Stomach (tissue), 9 donors: ENCODE results near the gene PGGT1B. TPM values are rescaled to one million over a fixed set of nuclear protein-coding genes. Genes with fewer than 3 reads are reported as not detected.

Experiments used
- DNase-seq, 2 donors: peaks; one replicate each; pipeline versions ENCODE4 v3.0.0 to v3.0.0-alpha.2; 2013 to 2019
- H3K27ac ChIP-seq, 5 donors: fragments of 200-600 bp in 4 of 5; sonication (generic) in 4 of 5; one replicate each; pipeline ENCODE4 v1.5.1; 2013 to 2019; ENCODE audit warnings: mild to moderate bottlenecking in 1 of 5, moderate library complexity in 1 of 5
- H3K27me3 ChIP-seq, 3 donors: fragments of 200-600 bp; sonication (generic); one replicate each; pipeline ENCODE4 v1.5.1; 2017 to 2019; ENCODE audit warnings: mixed run types in 1 of 3
- H3K36me3 ChIP-seq, 4 donors: fragments of 200-600 bp; sonication (generic); 1 replicate in 3 of 4; 2 replicates in 1 of 4; pipeline ENCODE4 v1.5.1; 2016 to 2019
- H3K4me1 ChIP-seq, 4 donors: fragments of 200-600 bp; sonication (generic); one replicate each; pipeline ENCODE4 v1.5.1; 2016 to 2019
- H3K4me3 ChIP-seq, 4 donors: fragments of 200-600 bp; sonication (generic) in 3 of 4; one replicate each; pipeline ENCODE4 v1.5.1; 2016 to 2019; ENCODE audit warnings: mild to moderate bottlenecking in 1 of 4
- H3K9me3 ChIP-seq, 4 donors: fragments of 200-600 bp; sonication (generic); one replicate each; pipeline ENCODE4 v1.5.1; 2016 to 2019
- EP300 ChIP-seq: sonication (generic); formaldehyde crosslinking; IDR thresholded peaks from one replicate; pipeline ENCODE4 v1.6.1; 2017; ENCODE audit warnings: antibody characterized with exemption
- POLR2A ChIP-seq, 4 donors: fragments of 450-650 bp; IDR thresholded peaks; one replicate each; pipeline ENCODE4 v1.6.1; 2016; ENCODE audit warnings: antibody characterized with exemption in 4 of 4, control low read depth in 2 of 4, mild to moderate bottlenecking in 1 of 4, moderate library complexity in 1 of 4
- POLR2AphosphoS5 ChIP-seq, 3 donors: sonication (generic); formaldehyde crosslinking; IDR thresholded peaks; one replicate each; pipeline ENCODE4 v1.6.1; 2016; ENCODE audit warnings: antibody characterized with exemption in 3 of 3
- whole genome bisulfite sequencing, 5 donors: extraction: QIAGEN DNeasy Blood & Tissue Kit in 3 of 5; methylation state at CpG; one replicate each; pipeline versions ENCODE4 v1.1.5 to v1.1.7; 2013 to 2018; 5-methylcytosine and 5-hydroxymethylcytosine counted together
- intact Hi-C: fragments of 100-400 bp; cut with DNase I; formaldehyde crosslinking; loops from one replicate; pipeline ENCODE4 v1.15.1; 2023; ENCODE audit warnings: low total_unique reads
- polyA plus RNA-seq, 3 donors: library from polyadenylated mRNA; stranded (reverse); fragments of 200-250 nt; gene quantifications; one replicate each; pipeline ENCODE4 v1.2.3, GENCODE V29; 2013
- small RNA-seq, 4 donors: library from RNA; depleted of rRNA; stranded (forward); fragments of <200 nt; gene quantifications; one replicate each; pipeline ENCODE3, GENCODE V24; 2016
- total RNA-seq, 5 donors: library from RNA; depleted of rRNA; stranded (reverse); fragments of >200 nt; gene quantifications; one replicate each; pipeline versions ENCODE4 v1.1.0 to v1.2.3, GENCODE V29; 2014 to 2016
- TF ChIP-seq, protein P1 (sequence below), 7 experiments: fragments of 450-650 bp in 4 of 7; fragments of 200-600 bp in 3 of 7; sonication (generic) in 3 of 7; IDR thresholded peaks; one replicate each; pipeline ENCODE4 v1.5.1; 2016 to 2019; ENCODE audit warnings: antibody characterized with exemption in 7 of 7, control low read depth in 2 of 7, mild to moderate bottlenecking in 1 of 7
- donor health status: healthy with polysubstance abuse.
- donor health status: Bipolar disorder and iron deficiency.
- donor health status: healthy.

The PGGT1B gene
- total and polyA plus RNA-seq, 8 donors = 2.4 to 62.5 (median 5.0) TPM

DNA sequence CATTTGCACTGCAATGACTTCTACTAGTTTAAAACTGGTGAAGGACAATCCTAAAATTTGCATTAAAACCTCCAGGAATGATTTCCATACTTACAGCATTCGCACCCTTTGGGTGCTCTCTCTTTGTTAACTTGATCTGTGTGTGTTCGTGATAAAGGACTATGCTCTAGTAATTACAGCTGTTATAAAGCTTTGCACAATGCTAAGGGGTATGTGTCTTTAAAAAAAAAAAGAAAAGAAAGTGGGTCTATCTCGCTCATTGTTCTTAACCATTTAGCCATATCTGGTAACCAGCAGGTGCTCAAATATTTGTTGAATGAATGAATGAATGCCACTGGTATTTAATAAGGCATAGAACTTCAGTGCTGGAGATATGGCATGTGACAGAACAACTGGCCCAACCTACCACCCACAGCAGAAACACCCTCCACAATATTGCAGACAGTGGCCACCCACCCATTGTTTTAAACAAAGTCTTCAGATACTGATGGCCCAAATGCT is 101.7 kb downstream of the PGGT1B start:
- H3K4me1 ChIP-seq = no peaks in the 10 kb centered on the region
- no peak overlapping the region for H3K4me3 ChIP-seq
- WGBS, 5 donors = 32 to 65% (median 47%) methylated on average over 3 of the region's 3 CpGs
- TF ChIP-seq, protein P1, sequence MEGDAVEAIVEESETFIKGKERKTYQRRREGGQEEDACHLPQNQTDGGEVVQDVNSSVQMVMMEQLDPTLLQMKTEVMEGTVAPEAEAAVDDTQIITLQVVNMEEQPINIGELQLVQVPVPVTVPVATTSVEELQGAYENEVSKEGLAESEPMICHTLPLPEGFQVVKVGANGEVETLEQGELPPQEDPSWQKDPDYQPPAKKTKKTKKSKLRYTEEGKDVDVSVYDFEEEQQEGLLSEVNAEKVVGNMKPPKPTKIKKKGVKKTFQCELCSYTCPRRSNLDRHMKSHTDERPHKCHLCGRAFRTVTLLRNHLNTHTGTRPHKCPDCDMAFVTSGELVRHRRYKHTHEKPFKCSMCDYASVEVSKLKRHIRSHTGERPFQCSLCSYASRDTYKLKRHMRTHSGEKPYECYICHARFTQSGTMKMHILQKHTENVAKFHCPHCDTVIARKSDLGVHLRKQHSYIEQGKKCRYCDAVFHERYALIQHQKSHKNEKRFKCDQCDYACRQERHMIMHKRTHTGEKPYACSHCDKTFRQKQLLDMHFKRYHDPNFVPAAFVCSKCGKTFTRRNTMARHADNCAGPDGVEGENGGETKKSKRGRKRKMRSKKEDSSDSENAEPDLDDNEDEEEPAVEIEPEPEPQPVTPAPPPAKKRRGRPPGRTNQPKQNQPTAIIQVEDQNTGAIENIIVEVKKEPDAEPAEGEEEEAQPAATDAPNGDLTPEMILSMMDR (IDR thresholded peaks at IDR 0.05) = no peak
- TF ChIP-seq POLR2AphosphoS5 (IDR thresholded peaks at IDR 0.05) = no peak
- TF ChIP-seq POLR2A (IDR thresholded peaks at IDR 0.05) = no peak
- TF ChIP-seq EP300 = no peak
- DNase-seq = peak in 1 of 2 donors; percentile 16
- H3K27ac ChIP-seq = no peak overlapping the region
- H3K27me3 ChIP-seq = peaks cover 0 to 15% (median 0%) of the 10 kb centered on the region in 3 donors
- intact Hi-C loops = no loop called here
- H3K36me3 ChIP-seq = peaks cover 0 to 4% (median 0%) of the 10 kb centered on the region in 4 donors
- H3K9me3 ChIP-seq = peaks cover 0 to 8% (median 6%) of the 10 kb centered on the region in 4 donors

Small RNA genes within 50 kb of the gene (small RNA-seq; reads per million reads assigned to genes)
- 0 reads per million in 4 donors for gene HMGN1P15

Other genes with a start within 250 kb of the PGGT1B start
- 10 to 100 TPM in 2 of 5 donors, 1 to 10 TPM in 3; 1.8 to 36.5 (median 6.2) TPM for gene TRIM36, start 93.0 kb downstream of the PGGT1B start, total RNA-seq
- 1 to 10 TPM; 3.1 to 8.0 (median 6.0) TPM for gene TRIM36, start 93.0 kb downstream of the PGGT1B start, polyA plus RNA-seq
- gene CCDC112, start 33.8 kb upstream of the PGGT1B start, total RNA-seq = 10 to 100 TPM in 2 of 5 donors, 1 to 10 TPM in 3; 5.9 to 70.1 (median 7.0) TPM
- gene CCDC112, start 33.8 kb upstream of the PGGT1B start, polyA plus RNA-seq = 1 to 10 TPM; 5.2 to 8.1 (median 5.7) TPM